ENCODE data around the gene SDHAF2.
"Not testable (repeated sequence)": the region's sequence is repeated elsewhere in the genome, so short reads cannot be mapped to it uniquely, and the experiment has no call there.

The SDHAF2 gene

DNA sequence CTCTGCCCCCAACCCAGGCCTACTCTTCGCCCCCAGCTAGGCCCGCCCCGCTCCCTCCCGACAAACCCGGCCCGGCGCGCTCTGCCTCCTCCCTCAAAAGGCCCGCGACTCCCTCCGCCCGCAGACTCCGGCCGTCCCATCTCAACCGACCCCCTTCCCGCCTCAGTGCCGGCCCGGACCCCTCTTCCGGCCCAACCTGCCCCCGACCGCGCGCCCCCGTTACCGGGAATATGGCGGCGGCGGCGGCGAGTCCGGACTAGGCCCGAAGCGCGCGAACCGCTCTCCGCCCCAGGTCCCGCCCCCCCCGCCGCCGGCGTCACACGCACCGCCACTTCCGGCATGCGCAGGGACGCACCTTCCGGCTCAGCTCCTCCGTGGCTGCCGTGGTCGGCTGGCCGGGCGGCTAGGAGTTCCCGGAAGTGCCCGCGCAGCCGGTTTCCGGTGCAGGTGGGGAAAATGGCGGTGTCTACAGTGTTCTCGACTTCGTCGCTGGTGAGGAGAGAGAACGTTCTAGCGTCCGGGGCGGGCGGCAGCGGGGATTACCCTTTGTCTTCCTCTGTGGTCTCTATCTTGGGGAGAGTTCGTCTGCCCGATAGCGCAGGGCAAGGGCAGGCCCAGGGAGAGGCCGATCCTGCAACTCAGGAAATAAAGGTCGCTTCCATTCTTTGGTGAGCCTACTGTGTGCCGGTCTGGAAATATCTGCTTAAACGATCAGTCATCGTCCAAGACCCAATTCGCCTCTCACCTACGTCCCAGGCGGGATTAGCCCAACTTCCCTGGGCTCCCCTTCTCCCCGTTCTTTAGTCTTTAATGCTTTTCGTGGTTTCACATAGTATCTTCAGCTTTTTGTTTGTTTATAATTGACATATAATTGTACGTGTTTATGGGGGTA lies at the start of gene SDHAF2, which contains the start of gene CPSF7:
TSS of gene SDHAF2 (plus strand) at position 434 of the 892 bp plus-strand sequence. CDS start at position 457, 23 bp downstream.
TSS of gene CPSF7 (minus strand) at position 285 of the 892 bp plus-strand sequence. CDS start 740 bp downstream, outside the sequence.
- peak; percentile 97 for DNase-seq

DNA sequence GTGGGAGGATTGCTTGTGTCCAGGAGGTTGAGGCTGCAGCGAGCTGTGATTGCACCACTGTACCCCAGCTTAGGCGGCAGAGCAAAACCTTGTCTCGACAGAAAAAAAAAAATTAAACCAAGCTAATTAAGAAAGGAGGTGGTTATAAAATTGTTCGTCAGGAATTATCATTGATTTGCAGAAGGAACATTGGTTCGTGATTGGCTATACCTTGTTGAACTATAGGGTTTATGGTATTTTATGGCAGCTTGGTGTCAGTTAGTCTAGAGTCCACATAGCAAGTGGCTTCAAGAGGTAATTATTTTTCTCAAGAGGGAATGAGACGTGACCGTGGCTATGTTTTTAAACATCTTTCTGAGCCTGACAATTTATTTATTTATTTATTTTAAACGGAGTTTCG lies 49.0 kb upstream of the SDHAF2 start:
- DNase-seq = no peak

DNA sequence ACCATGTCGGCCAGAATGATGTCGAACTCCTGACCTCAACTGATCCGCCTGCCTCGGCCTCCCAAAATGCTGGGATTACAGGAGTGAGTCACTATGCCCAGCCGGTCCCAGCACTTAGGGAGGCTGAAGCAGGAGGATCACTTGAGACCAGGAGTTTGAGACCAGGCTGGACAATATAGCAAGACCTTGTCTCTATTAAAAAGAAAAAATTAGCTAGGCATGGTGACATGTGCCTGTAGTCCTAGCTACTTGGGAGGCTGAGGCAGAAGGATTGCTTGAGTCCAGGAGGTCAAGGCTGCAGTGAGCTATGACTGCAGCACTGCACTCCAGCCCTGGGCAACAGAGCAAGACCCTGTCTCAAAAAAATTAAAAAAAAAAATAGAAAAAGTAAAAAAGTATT lies 46.1 kb upstream of the SDHAF2 start:
- DNase-seq = not testable (repeated sequence)

DNA sequence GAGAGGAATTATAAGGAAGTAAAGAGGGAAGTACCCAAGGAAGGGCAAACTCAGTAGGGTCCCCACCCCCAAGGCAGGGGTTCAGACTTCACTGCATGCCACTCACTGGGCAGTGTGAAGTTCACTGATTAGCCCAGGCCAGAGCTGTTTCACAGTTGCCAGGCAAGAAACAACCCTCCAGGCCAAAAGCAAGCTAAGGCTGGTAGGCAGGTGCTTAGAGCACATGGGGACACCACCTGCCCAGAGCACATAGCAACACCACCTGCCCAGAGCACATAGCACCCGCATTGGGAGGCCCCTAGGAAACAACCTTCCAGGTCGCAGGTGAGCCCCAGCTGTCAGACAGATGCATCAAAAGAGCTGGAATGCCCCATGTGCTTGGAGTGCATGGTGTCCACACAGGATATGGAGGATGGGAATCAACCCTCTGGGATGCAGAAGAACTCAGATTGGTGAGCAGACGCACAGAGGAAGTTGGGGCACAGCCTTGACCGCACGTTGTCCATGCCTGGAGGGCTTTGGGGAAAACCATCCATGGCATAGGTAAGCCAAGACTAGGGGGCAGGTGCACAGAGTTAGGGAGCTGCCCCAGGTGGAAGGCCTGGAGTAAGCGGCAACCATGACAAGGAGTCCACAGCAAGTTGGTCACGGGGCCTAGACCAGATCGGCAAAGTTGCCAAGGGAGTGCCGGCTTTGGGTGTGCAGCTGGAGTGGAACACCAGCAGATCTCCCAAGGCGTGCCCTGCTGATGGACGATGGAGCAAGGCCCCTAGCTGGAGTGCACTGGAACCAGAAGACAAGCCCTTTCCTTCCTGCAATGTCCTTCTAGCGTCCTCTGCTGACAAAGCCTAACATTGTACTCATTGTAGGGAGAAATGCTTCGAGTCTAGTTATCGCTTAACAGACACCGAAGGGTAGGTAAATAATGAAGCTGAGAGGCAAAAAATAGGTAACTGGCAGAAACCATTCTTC lies 45.4 kb upstream of the SDHAF2 start:
- DNase-seq = no peak

DNA sequence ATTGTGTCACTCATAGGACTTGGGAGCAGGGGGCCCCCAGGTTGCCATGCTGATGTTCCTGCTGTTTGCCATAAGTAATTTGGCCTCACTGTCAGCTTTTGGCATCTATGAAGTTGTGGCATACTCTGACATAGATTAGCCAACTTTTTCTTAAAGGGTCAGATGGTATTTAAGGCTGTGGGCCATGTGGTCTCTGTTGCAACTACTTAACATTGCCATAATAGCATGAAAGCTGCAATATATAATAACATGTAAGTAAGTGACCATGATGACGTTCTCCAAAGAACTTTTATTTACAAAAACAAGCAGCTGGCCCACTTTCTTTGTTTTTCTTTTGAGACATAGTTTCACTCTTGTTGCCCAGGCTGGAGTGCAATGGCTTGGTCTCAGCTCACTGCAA lies 39.8 kb upstream of the SDHAF2 start:
- DNase-seq = no peak

DNA sequence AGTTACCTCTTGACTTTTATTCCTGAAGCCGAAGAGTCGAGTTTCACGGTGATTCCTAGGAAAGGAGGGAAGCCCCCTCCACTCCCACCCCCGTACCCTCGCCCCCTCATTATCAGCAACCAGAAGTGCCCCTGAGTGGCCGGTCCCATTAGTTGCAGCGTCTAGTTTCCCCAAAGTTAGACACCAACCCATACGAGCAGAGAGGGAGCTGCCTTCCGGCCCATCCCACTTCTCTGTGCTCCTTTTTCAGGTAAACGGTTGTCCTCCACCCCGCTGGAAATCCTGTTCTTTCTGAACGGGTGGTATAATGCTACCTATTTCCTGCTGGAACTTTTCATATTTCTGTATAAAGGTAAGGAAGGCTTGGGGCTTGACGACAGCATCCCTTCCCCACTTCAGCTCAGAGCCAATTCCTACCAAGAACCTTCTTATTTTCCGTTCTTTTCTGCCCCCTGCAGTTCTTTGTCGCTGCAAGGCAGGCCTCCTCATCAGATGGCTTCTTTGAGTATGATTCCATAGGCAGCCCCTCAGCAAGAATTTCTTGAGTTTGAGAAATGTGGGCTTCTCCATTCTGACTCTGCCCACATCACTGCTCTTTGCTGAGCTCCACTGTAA lies 36.8 kb upstream of the SDHAF2 start:
- DNase-seq = peak in 1 of 2 donors; percentile 16

DNA sequence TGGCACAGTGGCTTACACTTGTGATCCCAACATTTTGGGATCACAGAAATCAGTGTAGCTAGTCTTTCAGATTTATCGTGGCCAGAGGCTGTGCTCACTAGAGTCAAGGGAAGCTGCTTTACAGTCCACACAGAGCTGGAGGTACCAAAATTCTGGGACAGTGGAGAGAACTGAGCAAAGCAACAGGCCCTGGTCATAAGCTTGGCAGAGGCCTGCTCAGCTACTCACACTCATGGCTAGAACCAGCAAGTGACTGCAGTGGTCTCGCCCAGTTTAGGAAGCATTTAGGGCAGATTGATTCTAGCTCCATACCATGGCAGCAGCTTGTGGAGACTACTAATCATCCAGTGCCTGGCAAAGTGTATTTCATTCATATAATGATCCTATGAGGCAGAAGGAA lies 28.8 kb upstream of the SDHAF2 start:
- DNase-seq = no peak

DNA sequence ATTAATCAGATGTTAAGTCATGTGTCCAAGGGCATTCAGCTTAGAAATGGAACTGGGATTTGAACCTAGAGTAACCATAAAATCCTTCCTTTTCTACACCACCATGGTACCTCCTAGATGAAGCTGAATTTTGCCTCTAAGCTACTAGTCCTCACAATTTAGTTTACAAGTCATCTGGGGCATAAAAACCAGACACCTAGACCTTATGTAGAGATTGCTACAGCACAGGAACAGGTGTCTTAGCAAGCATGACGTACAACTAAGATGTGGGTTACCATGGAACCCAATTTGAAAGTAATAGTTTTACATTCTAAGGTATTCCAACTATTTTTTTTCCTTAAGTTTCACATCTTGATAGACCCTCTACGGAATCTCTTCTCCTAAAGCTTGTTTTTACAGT lies 28.4 kb upstream of the SDHAF2 start:
- DNase-seq = no peak

DNA sequence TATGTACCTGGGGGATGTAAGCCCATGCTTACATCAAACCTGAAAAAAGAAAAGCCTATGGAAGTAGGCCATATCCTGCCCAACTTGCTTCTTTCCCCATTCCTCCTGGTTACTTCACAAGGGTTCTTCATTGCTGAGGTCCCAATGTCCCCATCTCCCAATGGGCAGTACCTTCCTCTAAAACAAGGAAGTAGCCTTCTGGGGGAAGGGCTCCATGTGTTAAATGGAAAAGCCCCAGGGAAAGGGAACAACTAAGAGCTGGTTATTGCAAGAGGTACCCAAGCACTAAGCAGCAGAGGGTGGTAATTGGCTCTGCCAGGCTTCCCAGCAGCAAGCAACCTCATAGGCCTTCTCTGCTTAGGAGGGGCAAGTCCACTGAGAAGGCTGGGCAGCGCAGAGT lies 26.3 kb upstream of the SDHAF2 start:
- DNase-seq = no peak

DNA sequence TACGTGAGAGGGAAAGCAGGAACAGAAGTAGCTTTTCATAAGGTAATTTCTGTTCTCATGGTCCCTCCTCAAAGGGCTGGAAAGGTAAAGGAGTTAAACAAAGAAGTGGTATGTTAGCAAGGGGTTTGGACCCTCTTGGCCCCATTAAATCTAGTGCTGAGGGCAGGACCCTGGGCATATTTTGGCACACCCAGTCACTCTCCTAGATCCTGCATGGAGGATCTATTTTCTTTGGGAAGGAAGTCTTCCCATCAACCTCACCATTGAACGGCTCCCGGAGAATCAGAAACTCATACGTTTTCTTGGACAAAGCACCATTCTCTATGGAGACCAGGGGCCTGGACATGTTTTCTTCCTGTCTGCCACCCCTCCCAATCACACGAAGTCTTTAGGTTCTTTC lies 25.8 kb upstream of the SDHAF2 start:
- no peak for DNase-seq

DNA sequence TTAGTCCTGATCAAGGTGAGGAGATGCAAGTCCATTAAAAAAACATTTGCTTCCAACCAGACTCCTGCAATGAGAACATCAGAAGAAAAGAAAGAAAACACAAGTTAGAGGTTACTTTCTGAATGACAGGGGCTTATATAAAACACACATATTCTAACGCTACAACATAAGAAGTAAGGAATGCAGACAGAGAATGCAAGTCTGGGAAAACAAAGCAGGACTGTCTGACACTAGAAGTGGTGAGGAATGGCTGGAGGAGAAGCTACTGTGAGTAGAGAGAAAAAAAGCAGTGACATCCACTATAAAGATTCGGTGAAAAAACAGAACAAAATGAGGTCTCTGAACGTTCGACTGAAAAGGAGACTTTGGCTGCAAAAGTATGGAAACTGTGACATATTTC lies 25.3 kb upstream of the SDHAF2 start:
- DNase-seq = no peak

DNA sequence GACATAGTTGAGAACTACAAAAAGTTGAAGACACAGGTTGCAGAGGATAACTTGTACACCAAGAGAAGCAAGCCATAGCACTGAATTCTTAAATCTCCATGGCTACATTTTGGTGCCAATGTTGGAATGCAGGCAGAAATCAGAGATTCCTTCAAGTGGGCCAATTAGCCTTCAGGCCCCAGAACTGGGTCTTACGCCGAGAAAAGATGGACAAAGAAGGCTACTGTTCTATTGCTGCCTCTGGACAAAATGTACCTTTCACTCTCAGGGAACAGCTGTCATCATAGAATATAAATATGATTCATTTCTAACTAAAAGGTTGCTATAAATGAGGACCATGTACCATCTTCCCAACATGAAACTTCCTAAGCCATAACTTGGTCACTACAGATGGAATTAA lies 23.9 kb upstream of the SDHAF2 start:
- no peak for DNase-seq

DNA sequence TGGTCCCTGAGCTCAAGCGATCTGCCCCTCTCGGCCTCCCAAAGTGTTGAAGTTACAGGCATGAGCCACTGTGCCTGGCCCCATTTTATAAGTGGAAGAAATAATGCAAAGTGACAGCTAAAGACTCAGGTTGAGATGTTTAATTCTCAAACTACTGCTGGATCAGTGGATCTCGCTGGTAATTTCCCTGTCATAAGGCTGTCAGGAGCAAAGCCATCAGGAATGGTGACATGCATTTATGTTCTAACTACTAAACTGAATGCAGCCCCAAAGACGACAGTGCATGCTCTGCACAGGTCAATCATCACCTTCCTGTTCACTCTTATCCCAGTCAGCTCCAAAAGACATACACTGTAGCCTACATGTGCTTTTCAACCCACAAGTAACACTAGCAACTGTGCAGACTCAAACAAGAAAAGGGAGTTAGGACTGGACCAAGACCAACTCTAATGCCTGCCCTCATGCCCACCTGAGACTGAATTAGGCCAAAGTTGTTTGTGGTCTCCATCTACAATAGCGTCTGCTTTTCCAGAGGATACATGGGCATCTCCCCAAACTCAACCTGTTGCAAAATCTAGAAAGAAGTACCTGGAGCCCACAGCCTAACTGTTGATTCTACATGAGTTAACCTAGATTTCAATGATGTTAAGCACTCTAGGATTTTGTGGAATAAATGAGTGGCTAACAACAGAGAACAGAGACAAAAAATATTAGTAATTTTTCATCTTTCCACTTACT lies 22.8 kb upstream of the SDHAF2 start:
- no peak for DNase-seq

DNA sequence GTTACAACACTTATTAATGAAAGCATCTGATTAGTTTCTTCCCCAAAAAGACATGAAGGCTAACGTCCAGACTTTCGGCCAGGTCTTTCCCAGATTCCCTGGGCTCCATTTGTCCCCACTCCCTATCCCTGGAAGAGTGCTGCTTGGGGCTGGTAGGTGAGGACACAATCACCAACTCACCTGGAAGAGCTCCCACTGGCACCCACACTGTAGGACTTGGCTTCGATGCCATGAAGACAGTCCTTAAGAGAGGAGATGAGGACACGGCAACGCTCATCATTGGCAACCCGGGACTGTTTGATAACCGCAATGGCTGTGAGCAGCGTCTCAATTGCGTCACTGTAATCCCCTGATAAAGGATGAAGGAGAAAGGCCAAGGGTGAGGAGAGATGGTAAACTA lies 18.3 kb upstream of the SDHAF2 start:
- DNase-seq = no peak

DNA sequence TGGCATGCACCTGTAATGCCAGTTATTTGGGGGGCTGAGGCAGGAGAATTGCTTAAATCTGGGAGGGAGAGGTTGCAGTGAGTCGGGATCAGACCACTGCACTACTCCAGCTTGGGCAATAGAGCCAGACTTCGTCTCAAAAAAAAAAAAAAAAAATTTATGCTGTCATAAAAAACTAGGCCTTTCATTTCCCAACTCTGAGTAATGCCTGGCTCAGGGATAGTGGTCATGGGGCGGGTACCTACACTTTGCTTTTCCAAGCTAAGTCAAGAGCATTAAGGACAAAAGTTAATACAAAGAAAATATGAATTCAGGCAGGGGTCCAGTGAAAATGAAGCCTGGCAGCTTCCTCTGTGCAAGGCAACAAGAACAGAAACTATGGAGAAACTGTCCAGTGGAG lies 16.4 kb upstream of the SDHAF2 start:
- no peak for DNase-seq

DNA sequence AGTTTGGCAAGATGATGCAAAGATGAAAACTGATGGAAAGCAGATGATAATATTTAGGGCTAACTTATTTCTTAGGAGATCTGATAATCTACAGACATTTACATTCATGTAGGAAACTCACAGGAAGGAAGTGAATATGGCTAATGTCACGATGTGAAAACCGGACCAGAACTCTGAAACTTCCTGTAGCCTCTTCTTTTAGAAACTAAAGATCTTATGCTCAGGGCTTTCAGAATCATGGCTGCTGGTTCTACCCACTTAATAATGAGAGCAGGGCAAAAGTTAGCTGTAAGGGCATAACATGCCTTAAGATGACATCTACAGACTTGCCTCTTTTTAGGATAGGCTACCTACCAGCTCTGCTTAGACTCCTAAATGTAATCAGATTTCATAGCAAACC lies 15.4 kb upstream of the SDHAF2 start:
- no peak for DNase-seq

DNA sequence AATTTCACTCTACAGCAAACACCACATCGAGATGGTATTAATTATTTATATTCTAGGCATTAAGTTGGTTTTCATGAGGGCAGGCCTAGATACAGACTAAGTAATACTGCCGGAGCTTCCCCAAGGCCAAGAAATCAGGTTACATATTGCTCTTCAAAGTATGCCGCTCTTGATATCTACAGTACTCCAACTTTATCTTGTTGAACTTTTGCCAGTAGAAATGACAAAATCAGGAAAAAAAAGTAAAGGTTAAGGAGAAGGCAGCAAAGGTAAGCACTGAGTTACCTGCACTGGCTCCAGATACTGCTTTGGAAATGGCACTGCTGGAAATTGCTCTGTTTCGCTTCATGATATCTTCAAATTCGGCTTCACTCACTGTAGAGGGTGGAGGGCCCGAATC lies 14.5 kb upstream of the SDHAF2 start:
- DNase-seq = no peak

DNA sequence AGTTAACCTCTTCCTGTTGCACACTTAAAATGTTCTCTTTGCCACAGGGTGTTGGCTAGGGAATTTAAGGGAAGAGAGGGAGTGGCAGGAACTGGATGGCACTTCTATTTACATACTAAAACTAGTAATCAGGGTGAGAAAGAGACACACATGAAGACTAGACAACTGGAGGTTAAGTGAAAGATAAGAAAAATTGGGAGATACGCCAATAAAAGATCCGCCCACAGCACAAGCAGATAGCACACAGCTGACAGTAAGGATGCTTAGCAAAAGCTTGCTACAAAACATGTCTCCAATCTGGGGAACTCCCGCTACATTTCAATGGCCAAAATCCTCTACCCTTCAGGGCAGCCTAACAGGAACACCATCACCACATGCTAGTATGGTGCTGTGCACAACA lies 13.0 kb upstream of the SDHAF2 start:
- no peak for DNase-seq

DNA sequence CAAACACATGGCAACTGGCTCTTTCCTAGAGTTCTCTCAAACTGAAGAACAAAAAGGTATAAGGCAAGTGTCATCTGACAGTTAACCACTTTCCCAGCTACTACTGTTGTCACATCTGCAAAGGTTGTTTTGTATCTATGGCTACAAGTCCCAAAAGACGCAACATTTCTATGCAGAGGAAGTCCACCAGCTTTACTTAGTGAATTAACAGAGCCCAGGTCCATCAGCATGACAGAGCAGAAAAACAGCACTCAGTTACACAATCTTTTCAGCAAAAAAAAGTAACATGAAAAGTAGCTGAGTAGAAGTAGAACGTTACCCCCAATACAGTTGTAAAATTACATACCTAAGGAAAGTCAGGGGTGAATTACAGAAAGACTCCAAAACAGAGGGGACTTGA lies 12.3 kb upstream of the SDHAF2 start:
- DNase-seq = peak in 1 of 2 donors; percentile 41

DNA sequence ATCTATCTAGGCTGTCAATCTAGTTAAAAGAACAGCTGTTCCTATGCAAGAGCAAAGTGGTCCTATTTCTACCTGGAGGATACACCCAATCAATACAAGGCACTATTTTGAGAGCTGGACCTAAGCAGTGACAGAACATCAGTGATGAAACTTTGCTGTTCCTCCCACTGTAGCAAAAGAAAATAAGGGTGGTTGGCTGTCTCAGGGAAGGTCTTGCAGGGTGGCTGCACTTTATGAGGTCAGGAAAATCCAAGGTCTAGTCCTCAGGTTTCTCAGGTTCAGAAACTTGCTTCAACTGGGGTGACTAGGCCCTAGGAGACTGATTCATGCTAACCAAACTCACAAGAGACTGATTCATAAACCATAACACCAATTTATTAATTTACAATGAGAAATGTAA lies 11.8 kb upstream of the SDHAF2 start:
- peak in 1 of 2 donors; percentile 21 for DNase-seq

DNA sequence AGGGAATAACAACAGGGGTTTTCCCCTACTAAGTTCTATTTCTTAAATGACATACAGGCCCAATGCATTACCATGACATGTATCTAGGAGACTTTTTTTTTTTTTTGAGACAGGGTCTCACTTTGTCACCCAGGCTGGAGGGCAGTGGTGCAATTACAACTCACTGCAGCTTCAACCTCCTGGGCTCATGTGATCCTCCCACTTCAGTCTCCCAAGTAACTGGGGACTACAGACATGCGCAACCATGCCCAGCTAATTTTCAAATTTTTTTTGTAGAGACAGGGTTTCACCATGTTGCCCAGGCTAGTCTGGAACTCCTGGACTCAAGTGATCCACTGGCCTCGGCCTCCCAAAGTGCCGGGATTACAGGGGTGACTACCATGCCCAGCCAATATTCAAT lies 7.7 kb upstream of the SDHAF2 start:
- no peak for DNase-seq

DNA sequence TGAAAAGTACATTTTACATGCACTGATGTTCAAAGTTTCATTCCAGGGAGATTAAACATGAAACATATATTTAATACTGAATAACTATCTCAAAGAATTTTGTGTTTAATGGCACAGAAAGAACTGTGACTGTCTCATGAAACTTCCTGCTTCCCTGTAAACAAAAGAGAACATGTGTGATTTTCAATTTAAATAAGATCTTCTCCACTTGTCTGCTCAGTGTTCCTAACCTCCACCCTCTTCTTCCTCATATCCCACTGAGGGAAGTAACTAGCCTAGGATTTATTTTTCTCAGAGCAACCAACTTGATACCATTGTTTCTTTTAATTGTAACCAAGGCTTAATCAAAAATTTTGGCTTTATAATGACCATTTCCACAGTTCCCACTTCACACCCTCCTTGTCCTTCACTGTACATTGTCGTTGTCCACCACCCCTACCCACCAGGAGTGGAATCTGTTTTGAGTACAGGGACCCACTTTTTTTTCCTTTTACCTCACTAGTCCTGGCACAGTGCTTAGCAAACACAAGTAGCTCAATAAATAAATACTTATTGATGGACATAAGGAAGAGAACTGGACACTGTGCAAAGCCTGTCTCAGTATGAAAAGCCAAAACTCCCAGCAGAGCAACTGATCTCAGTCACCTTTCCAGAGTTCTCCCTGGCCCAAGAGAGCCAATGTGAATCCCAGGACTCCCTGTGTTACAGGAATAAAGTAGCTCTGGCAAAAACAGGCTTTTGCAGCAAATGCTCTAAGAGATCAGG lies 4.4 kb upstream of the SDHAF2 start:
- no peak for DNase-seq
